Body of pancreas (tissue), 4 donors: Measurements from ENCODE around the gene ARHGEF28.

Experiments used
- POLR2A ChIP-seq, 3 donors: fragments of 450-650 bp; IDR thresholded peaks; one replicate each; pipeline ENCODE4 v1.6.1; 2016; ENCODE audit warnings: antibody characterized with exemption in 3 of 3, mild to moderate bottlenecking in 2 of 3
- TF ChIP-seq, protein P1 (sequence below), 7 experiments: fragments of 450-650 bp in 4 of 7; fragments of 200-600 bp in 3 of 7; sonication (generic) in 3 of 7; IDR thresholded peaks; one replicate each; pipeline ENCODE4 v1.5.1; 2016 to 2019; ENCODE audit warnings: antibody characterized with exemption in 7 of 7

DNA sequence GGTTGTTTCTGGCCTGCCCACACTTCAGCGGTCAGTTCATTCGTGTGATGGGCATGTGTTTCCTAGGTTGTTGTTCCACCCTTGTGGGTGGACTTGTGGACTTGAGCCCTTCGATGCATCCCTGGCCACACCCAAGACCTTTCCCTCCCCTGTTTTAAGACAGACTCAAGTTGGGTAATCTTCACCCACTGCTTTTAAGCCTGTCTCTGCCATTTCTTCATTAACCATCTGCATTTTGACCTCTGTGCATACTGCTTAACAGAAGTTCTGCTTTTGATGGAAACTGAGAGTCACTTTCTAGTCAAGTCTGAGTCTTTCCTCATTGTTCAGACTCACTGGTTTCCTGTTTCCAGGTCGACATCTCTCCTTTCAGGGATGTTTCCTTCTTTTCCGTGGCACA lies 233.7 kb downstream of the ARHGEF28 start:
- TF ChIP-seq, protein P1, sequence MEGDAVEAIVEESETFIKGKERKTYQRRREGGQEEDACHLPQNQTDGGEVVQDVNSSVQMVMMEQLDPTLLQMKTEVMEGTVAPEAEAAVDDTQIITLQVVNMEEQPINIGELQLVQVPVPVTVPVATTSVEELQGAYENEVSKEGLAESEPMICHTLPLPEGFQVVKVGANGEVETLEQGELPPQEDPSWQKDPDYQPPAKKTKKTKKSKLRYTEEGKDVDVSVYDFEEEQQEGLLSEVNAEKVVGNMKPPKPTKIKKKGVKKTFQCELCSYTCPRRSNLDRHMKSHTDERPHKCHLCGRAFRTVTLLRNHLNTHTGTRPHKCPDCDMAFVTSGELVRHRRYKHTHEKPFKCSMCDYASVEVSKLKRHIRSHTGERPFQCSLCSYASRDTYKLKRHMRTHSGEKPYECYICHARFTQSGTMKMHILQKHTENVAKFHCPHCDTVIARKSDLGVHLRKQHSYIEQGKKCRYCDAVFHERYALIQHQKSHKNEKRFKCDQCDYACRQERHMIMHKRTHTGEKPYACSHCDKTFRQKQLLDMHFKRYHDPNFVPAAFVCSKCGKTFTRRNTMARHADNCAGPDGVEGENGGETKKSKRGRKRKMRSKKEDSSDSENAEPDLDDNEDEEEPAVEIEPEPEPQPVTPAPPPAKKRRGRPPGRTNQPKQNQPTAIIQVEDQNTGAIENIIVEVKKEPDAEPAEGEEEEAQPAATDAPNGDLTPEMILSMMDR (IDR thresholded peaks at IDR 0.05), result no peak
- TF ChIP-seq POLR2A (IDR thresholded peaks at IDR 0.05), result no peak
